ENCODE results near the gene PER3. TPM values are rescaled to one million over a fixed set of nuclear protein-coding genes. Genes with fewer than 3 reads are reported as not detected.

PER3 gene
- total and polyA plus RNA-seq, 4 donors = 3.4 to 21.1 (median 11.5) TPM

GRCh38 chr1:7781923-7782495, 2.1 kb upstream of the PER3 start:
- H3K4me1 ChIP-seq (ENCODE audit: control insufficient read depth in 5 of 5, insufficient read depth in 5 of 5, low read length in 5 of 5) = peaks cover 0 to 12% (median 2%) of the 10 kb centered on the region in 5 donors
- H3K4me3 ChIP-seq = no peak overlapping the region
- H3K9ac ChIP-seq (ENCODE audit: insufficient read depth in 1 of 2, low read length in 2 of 2) = no peak overlapping the region
- DNase-seq (no peak), ATAC-seq (ENCODE audit: insufficient read depth, low FRiP score) (no peak)
- H3K9me3 ChIP-seq (ENCODE audit: control insufficient read depth in 4 of 4, insufficient read depth in 3 of 4, low read length in 3 of 4) = no peaks in the 10 kb centered on the region
- WGBS, 2 donors = 52 to 57% methylated on average over 16 of the region's 16 CpGs
- TF ChIP-seq, protein P1, sequence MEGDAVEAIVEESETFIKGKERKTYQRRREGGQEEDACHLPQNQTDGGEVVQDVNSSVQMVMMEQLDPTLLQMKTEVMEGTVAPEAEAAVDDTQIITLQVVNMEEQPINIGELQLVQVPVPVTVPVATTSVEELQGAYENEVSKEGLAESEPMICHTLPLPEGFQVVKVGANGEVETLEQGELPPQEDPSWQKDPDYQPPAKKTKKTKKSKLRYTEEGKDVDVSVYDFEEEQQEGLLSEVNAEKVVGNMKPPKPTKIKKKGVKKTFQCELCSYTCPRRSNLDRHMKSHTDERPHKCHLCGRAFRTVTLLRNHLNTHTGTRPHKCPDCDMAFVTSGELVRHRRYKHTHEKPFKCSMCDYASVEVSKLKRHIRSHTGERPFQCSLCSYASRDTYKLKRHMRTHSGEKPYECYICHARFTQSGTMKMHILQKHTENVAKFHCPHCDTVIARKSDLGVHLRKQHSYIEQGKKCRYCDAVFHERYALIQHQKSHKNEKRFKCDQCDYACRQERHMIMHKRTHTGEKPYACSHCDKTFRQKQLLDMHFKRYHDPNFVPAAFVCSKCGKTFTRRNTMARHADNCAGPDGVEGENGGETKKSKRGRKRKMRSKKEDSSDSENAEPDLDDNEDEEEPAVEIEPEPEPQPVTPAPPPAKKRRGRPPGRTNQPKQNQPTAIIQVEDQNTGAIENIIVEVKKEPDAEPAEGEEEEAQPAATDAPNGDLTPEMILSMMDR (IDR thresholded peaks at IDR 0.05; ENCODE audit: control extremely low read depth, extremely low read depth) = no peak
- no peaks in the 10 kb centered on the region for H3K27me3 ChIP-seq (ENCODE audit: control insufficient read depth in 3 of 3, insufficient read depth in 3 of 3, low read length in 2 of 3)
- peak overlapping the region in 1 of 2 donors; percentile 51 for H3K27ac ChIP-seq (ENCODE audit: low read depth in 1 of 2, low read length in 1 of 2)
- peaks cover 11 to 25% (median 20%) of the 10 kb centered on the region in 4 donors for H3K36me3 ChIP-seq (ENCODE audit: control insufficient read depth in 4 of 4, insufficient read depth in 4 of 4, low read length in 4 of 4)

DNA sequence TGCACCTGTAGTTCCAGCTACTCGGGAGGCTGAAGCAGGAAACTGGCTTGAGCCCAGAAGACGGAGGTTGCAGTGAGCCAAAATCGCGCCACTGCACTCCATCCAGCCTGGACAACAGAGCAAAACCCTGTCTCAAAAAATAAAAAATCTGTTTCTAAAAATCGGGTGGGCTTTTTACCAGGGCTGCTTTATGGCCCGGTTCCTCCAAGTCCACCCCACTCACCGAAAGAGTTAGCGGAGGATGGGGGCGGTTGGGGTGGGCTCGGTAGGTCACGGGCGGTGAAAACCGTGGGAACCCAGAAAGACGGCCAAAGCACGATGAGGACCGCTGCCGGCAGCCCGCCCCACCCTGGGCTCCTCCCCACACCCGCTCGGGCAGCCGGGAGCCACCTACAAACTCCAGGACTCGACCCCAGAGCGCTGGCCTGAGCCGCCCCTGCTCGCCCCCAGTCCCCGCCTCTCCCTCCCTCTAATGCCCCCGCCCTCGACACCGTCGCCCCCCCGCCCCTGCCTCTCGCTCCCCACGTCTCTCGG, 846 bp upstream of the PER3 start:
- WGBS, 2 donors = 2 to 4% methylated on average over 22 to 34 of the region's 34 CpGs

GRCh38 chr1:7784492-7785071, 491 bp downstream of the PER3 start:
- H3K4me3 ChIP-seq = peak overlapping the region; percentile 53
- ATAC-seq (ENCODE audit: insufficient read depth, low FRiP score) = no peak
- TF ChIP-seq, protein P1 (IDR thresholded peaks at IDR 0.05; ENCODE audit: control extremely low read depth, extremely low read depth) = no peak
- peaks cover 9 to 20% (median 14%) of the 10 kb centered on the region in 4 donors for H3K36me3 ChIP-seq (ENCODE audit: control insufficient read depth in 4 of 4, insufficient read depth in 4 of 4, low read length in 4 of 4)
- DNase-seq = peak; percentile 18 to 32 (median 22)
- no peaks in the 10 kb centered on the region for H3K9me3 ChIP-seq (ENCODE audit: control insufficient read depth in 4 of 4, insufficient read depth in 3 of 4, low read length in 3 of 4)
- H3K27me3 ChIP-seq (ENCODE audit: control insufficient read depth in 3 of 3, insufficient read depth in 3 of 3, low read length in 2 of 3) = no peaks in the 10 kb centered on the region
- no peak overlapping the region for H3K9ac ChIP-seq (ENCODE audit: insufficient read depth in 1 of 2, low read length in 2 of 2)
- WGBS, 2 donors = 34 to 47% methylated on average over 52 of the region's 52 CpGs
- peak overlapping the region; percentile 87 to 88 for H3K27ac ChIP-seq (ENCODE audit: low read depth in 1 of 2, low read length in 1 of 2)
- peaks cover 0 to 5% (median 0%) of the 10 kb centered on the region in 5 donors for H3K4me1 ChIP-seq (ENCODE audit: control insufficient read depth in 5 of 5, insufficient read depth in 5 of 5, low read length in 5 of 5)

More for the DNA sequence above, 846 bp upstream of the PER3 start:
- ATAC-seq (ENCODE audit: insufficient read depth, low FRiP score) = peak; percentile 36
- Histone ChIP-seq H3K27me3 (ENCODE audit: control insufficient read depth in 3 of 3, insufficient read depth in 3 of 3, low read length in 2 of 3) (no peaks in the 10 kb centered on the region), H3K9me3 (ENCODE audit: control insufficient read depth in 4 of 4, insufficient read depth in 3 of 4, low read length in 3 of 4) (no peaks in the 10 kb centered on the region), H3K27ac (ENCODE audit: low read depth in 1 of 2, low read length in 1 of 2) (peak overlapping the region; percentile 84 to 88), H3K9ac (ENCODE audit: insufficient read depth in 1 of 2, low read length in 2 of 2) (peak overlapping the region in 1 of 2 donors; percentile 5), H3K4me1 (ENCODE audit: control insufficient read depth in 5 of 5, insufficient read depth in 5 of 5, low read length in 5 of 5) (peaks cover 0 to 5% (median 0%) of the 10 kb centered on the region in 5 donors), H3K36me3 (ENCODE audit: control insufficient read depth in 4 of 4, insufficient read depth in 4 of 4, low read length in 4 of 4) (peaks cover 11 to 21% (median 19%) of the 10 kb centered on the region in 4 donors), H3K4me3 (peak overlapping the region; percentile 49)
- DNase-seq = peak in 2 of 3 donors; percentile 33 to 43
- TF ChIP-seq, protein P1 (IDR thresholded peaks at IDR 0.05; ENCODE audit: control extremely low read depth, extremely low read depth) = no peak
